Thymus (tissue), 11 donors: Measurements from ENCODE around the gene ICA1L. TPM values are rescaled to one million over a fixed set of nuclear protein-coding genes. Genes with fewer than 3 reads are reported as not detected.

Source experiments
- DNase-seq, 9 donors: peaks; one replicate each; pipeline ENCODE4 v3.0.0-alpha.2; 2013; ENCODE audit warnings: low spot score in 9 of 9, low read depth in 6 of 9, missing footprints in 1 of 9
- H3K27ac ChIP-seq, 2 donors: one replicate each; pipeline ENCODE4 v1.5.1; 2013; ENCODE audit warnings: control low read depth in 1 of 2, low read depth in 1 of 2, low read length in 1 of 2, mild to moderate bottlenecking in 1 of 2, moderate library complexity in 1 of 2
- H3K27me3 ChIP-seq, 2 donors: one replicate each; pipeline ENCODE4 v1.5.1; 2013; ENCODE audit warnings: low read length in 1 of 2; ENCODE audit not compliant: control insufficient read depth in 2 of 2, insufficient read depth in 1 of 2
- H3K36me3 ChIP-seq, 2 donors: one replicate each; pipeline ENCODE4 v1.5.1; 2013; ENCODE audit warnings: low read length in 1 of 2, mild to moderate bottlenecking in 1 of 2, moderate library complexity in 1 of 2; ENCODE audit not compliant: control insufficient read depth in 2 of 2, insufficient read depth in 2 of 2
- H3K4me1 ChIP-seq, 2 donors: one replicate each; pipeline ENCODE4 v1.5.1; 2013; ENCODE audit warnings: low read length in 2 of 2; ENCODE audit not compliant: control insufficient read depth in 2 of 2, insufficient read depth in 2 of 2
- H3K4me3 ChIP-seq, 2 donors: one replicate each; pipeline ENCODE4 v1.5.1; 2013; ENCODE audit warnings: low read length in 2 of 2, control low read depth in 1 of 2, mild to moderate bottlenecking in 1 of 2
- H3K9me3 ChIP-seq, 2 donors: one replicate each; pipeline ENCODE4 v1.5.1; 2013; ENCODE audit warnings: low read length in 1 of 2, mild to moderate bottlenecking in 1 of 2; ENCODE audit not compliant: control insufficient read depth in 2 of 2, insufficient read depth in 1 of 2
- WGBS: extraction: QIAGEN DNeasy Blood & Tissue Kit; methylation state at CpG from one replicate; pipeline ENCODE4 v1.1.7; 2013; 5-methylcytosine and 5-hydroxymethylcytosine counted together
- polyA plus RNA-seq: library from polyadenylated mRNA; stranded (reverse); fragments of 200-250 nt; gene quantifications from one replicate; pipeline ENCODE4 v1.2.3, GENCODE V29; 2013
- total RNA-seq: library from RNA; stranded (reverse); fragments of 120-200 nt; gene quantifications from one replicate; pipeline ENCODE4 v1.2.4, GENCODE V29; 2013
- donor health status: healthy.

Gene ICA1L
- total and polyA plus RNA-seq, 2 donors = 2.6 to 6.1 TPM

- Histone ChIP-seq H3K9me3 (no peaks in the 10 kb centered on the region), H3K36me3 (peaks cover 28 to 33% of the 10 kb centered on the region in 2 donors), H3K4me3 (no peak overlapping the region), H3K4me1 (peaks cover 0 to 4% of the 10 kb centered on the region in 2 donors), H3K27ac (no peak overlapping the region), H3K27me3 (no peaks in the 10 kb centered on the region)
- 100% methylated on average over 1 of the region's 1 CpG for WGBS
- no peak for DNase-seq
Measured at GRCh38 chr2:202763916-202764315, 107.7 kb downstream of the ICA1L start.

- H3K36me3 ChIP-seq = peaks cover 28 to 44% of the 10 kb centered on the region in 2 donors
- DNase-seq = peak in 3 of 9 donors; percentile 32 to 59 (median 49)
Measured at GRCh38 chr2:202762556-202762955, 109.0 kb downstream of the ICA1L start.

GRCh38 chr2:202760848-202761247, 110.7 kb downstream of the ICA1L start:
- Histone ChIP-seq H3K4me1 (peaks cover 0 to 4% of the 10 kb centered on the region in 2 donors), H3K27me3 (no peaks in the 10 kb centered on the region), H3K9me3 (no peaks in the 10 kb centered on the region), H3K27ac (peak overlapping the region in 1 of 2 donors; percentile 2), H3K4me3 (no peak overlapping the region), H3K36me3 (peaks cover 35 to 49% of the 10 kb centered on the region in 2 donors)
- DNase-seq = no peak
- WGBS = 92% methylated on average over 2 of the region's 2 CpGs

More at GRCh38 chr2:202762556-202762955, 109.0 kb downstream of the ICA1L start:
- 11% methylated on average over 4 of the region's 4 CpGs for WGBS
- Histone ChIP-seq H3K9me3 (no peaks in the 10 kb centered on the region), H3K4me1 (peaks cover 0 to 4% of the 10 kb centered on the region in 2 donors), H3K27me3 (no peaks in the 10 kb centered on the region), H3K4me3 (no peak overlapping the region), H3K27ac (peak overlapping the region in 1 of 2 donors; percentile 66)

GRCh38 chr2:202758604-202759003, 113.0 kb downstream of the ICA1L start:
- Histone ChIP-seq H3K4me3 (no peak overlapping the region), H3K27ac (no peak overlapping the region), H3K4me1 (no peaks in the 10 kb centered on the region), H3K36me3 (peaks cover 27 to 41% of the 10 kb centered on the region in 2 donors), H3K27me3 (no peaks in the 10 kb centered on the region), H3K9me3 (no peaks in the 10 kb centered on the region)
- no peak for DNase-seq
- WGBS = 95% methylated on average over 2 of the region's 2 CpGs

GRCh38 chr2:202758128-202758527, 113.4 kb downstream of the ICA1L start:
- Histone ChIP-seq H3K27me3 (no peaks in the 10 kb centered on the region), H3K36me3 (peaks cover 27 to 40% of the 10 kb centered on the region in 2 donors), H3K9me3 (no peaks in the 10 kb centered on the region), H3K27ac (no peak overlapping the region), H3K4me3 (no peak overlapping the region), H3K4me1 (no peaks in the 10 kb centered on the region)
- 98% methylated on average over 4 of the region's 4 CpGs for WGBS
- no peak for DNase-seq

- no peaks in the 10 kb centered on the region for H3K27me3 ChIP-seq
- no peak overlapping the region for H3K27ac ChIP-seq
- H3K4me1 ChIP-seq = no peaks in the 10 kb centered on the region
- no peak for DNase-seq
- 97% methylated on average over 5 of the region's 5 CpGs for WGBS
- peaks cover 27 to 40% of the 10 kb centered on the region in 2 donors for H3K36me3 ChIP-seq
- H3K4me3 ChIP-seq = no peak overlapping the region
- no peaks in the 10 kb centered on the region for H3K9me3 ChIP-seq
Measured at GRCh38 chr2:202757339-202757738, 114.2 kb downstream of the ICA1L start.

GRCh38 chr2:202756598-202756997, 115.0 kb downstream of the ICA1L start:
- no peak overlapping the region for H3K4me3 ChIP-seq
- over 99% methylated on average over 3 of the region's 3 CpGs for WGBS

GRCh38 chr2:202754936-202755335, 116.6 kb downstream of the ICA1L start:
- Histone ChIP-seq H3K9me3 (no peaks in the 10 kb centered on the region), H3K27ac (no peak overlapping the region), H3K4me3 (no peak overlapping the region), H3K27me3 (no peaks in the 10 kb centered on the region), H3K36me3 (peaks cover 16 to 32% of the 10 kb centered on the region in 2 donors), H3K4me1 (no peaks in the 10 kb centered on the region)
- WGBS = 95% methylated on average over 6 of the region's 6 CpGs
- no peak for DNase-seq

More at GRCh38 chr2:202756598-202756997, 115.0 kb downstream of the ICA1L start:
- no peak for DNase-seq
- H3K36me3 ChIP-seq = peaks cover 27 to 40% of the 10 kb centered on the region in 2 donors
- no peaks in the 10 kb centered on the region for H3K9me3 ChIP-seq
- no peaks in the 10 kb centered on the region for H3K27me3 ChIP-seq
- H3K27ac ChIP-seq = no peak overlapping the region
- no peaks in the 10 kb centered on the region for H3K4me1 ChIP-seq

GRCh38 chr2:202752071-202752470, 119.5 kb downstream of the ICA1L start:
- H3K4me3 ChIP-seq = no peak overlapping the region
- H3K27ac ChIP-seq = no peak overlapping the region
- 88% methylated on average over 2 of the region's 2 CpGs for WGBS
- H3K36me3 ChIP-seq = peaks cover 5 to 7% of the 10 kb centered on the region in 2 donors
- no peaks in the 10 kb centered on the region for H3K9me3 ChIP-seq
- DNase-seq = no peak
- H3K27me3 ChIP-seq = no peaks in the 10 kb centered on the region
- no peaks in the 10 kb centered on the region for H3K4me1 ChIP-seq
